ENCODE data around the gene RNF4. TPM values are rescaled to one million over a fixed set of nuclear protein-coding genes. Genes with fewer than 3 reads are reported as not detected.

The RNF4 gene
- total RNA-seq, result 47.7 TPM

GRCh38 chr4:2468456-2469191 lies at the start of gene RNF4:
TSS of gene RNF4 (plus strand) at chr4:2469106. CDS start at chr4:2490494, 21,388 bp downstream.

GRCh38 chr4:2536193-2537010 lies 67.5 kb downstream of the RNF4 start, which contains the start of gene FAM193A:
TSS of gene FAM193A (plus strand) at chr4:2536647. CDS start at chr4:2536916, 269 bp downstream.

Other genes with a start within 250 kb of the RNF4 start
- gene HAUS3, start 227.0 kb upstream of the RNF4 start, total RNA-seq, result 33.7 TPM
- gene POLN, start 227.0 kb upstream of the RNF4 start, total RNA-seq, result 6.5 TPM
- gene MXD4, start 207.0 kb upstream of the RNF4 start, total RNA-seq, result 22.1 TPM
- 5.8 TPM for gene ZFYVE28, start 50.5 kb upstream of the RNF4 start, total RNA-seq
- gene CFAP99, start 50.2 kb upstream of the RNF4 start, total RNA-seq, result 0.69 TPM
- gene FAM193A, start 67.5 kb downstream of the RNF4 start, total RNA-seq, result 21.9 TPM

Measured in diencephalon (tissue), 1 donor.